MM.1S (cell line): ENCODE measurements around the gene EIF5.

Experiments used
- CTCF ChIP-seq: fragments of 300-600 bp; sonication (generic); IDR thresholded peaks from 2 replicates; pipeline ENCODE4 v1.5.1; 2016; ENCODE audit warnings: antibody characterized with exemption, low read length, mixed read lengths
- EZH2 ChIP-seq: fragments of 300-600 bp; sonication (generic); optimal IDR thresholded peaks from 2 replicates; pipeline ENCODE3; 2017; ENCODE audit warnings: low read depth, mild to moderate bottlenecking, antibody characterized with exemption, low read length, mixed read lengths

DNA sequence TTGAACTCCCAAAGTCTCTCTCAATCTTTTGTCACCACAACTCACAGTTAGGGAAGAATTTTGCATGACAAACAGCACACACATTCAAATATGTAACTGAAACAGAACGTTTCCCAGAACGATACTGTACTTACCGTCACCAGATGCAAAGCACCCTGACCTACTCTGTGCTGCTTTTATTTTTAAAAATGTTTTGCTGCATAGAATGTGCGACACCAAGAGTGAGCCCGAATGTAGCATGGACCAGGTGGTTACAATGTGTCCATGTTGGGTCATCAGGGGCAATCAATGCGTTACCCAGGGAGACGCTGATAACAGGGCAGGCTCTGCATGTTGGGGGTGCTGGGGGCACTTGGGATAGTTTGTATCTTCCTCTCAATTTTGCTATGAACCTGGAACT, 14.6 kb upstream of the EIF5 start:
- TF ChIP-seq CTCF: no peak
- no peak for TF ChIP-seq EZH2
